Panc1 (cell line): ENCODE results near the gene CD22. TPM values are rescaled to one million over a fixed set of nuclear protein-coding genes. Genes with fewer than 3 reads are reported as not detected.

ENCODE experiments used
- ATAC-seq: fragments of 200-7000 bp; cut with Tn5 transposase; 2 replicates; pipeline ENCODE4 v1.9.1; 2020; ENCODE audit warnings: mild to moderate bottlenecking, moderate library complexity
- BruUV-seq: library from RNA; stranded (reverse); fragments of 400-500 nt; replicated peaks from 2 replicates; lab custom pipeline; 2021; lab: Mats Ljungman, UMichigan
- CTCF ChIA-PET: fragments of 300-600 bp; sonication (Branson Sonifier 250); formaldehyde crosslinking; loops from one replicate; lab custom pipeline; 2022; ENCODE audit warnings: antibody characterized with exemption; lab: Charles Lee
- POLR2A ChIA-PET: fragments of 300-600 bp; sonication (Branson Sonifier 250); formaldehyde crosslinking; loops from one replicate; lab custom pipeline; 2022; ENCODE audit warnings: antibody characterized with exemption; lab: Charles Lee
- DNase-seq: peaks from one replicate; pipeline ENCODE4 v3.0.0-alpha.2; 2010; ENCODE audit warnings: low read depth, low spot score
- H3K27ac ChIP-seq: 2 replicates; pipeline ENCODE4 v1.5.1; 2011; ENCODE audit warnings: mild to moderate bottlenecking, low read length, inconsistent platforms
- H3K27me3 ChIP-seq: fragments of 200-500 bp; sonication (Bioruptor generic); 2 replicates; pipeline ENCODE4 v1.6.0; 2014; ENCODE audit warnings: low read length, inconsistent platforms; ENCODE audit not compliant: control insufficient read depth, insufficient read depth
- H3K36me3 ChIP-seq: fragments of 200-500 bp; sonication (Bioruptor generic); 2 replicates; pipeline ENCODE4 v1.5.1; 2014; ENCODE audit warnings: inconsistent platforms, mild to moderate bottlenecking, low read length, moderate library complexity; ENCODE audit not compliant: control insufficient read depth, insufficient read depth
- H3K4me1 ChIP-seq: 2 replicates; pipeline ENCODE4 v1.5.1; 2011; ENCODE audit warnings: inconsistent platforms, mild to moderate bottlenecking, low read length, moderate library complexity; ENCODE audit not compliant: control insufficient read depth, insufficient read depth
- H3K4me3 ChIP-seq, 2 experiments: 2 replicates each; pipeline ENCODE4 v1.5.1; 2011 to 2012; ENCODE audit warnings: low read depth in 2 of 2, low read length in 2 of 2, mild to moderate bottlenecking in 2 of 2, inconsistent platforms in 1 of 2, moderate library complexity in 1 of 2
- H3K9me3 ChIP-seq: fragments of 200-500 bp; sonication (Bioruptor generic); 2 replicates; pipeline ENCODE4 v1.5.1; 2014; ENCODE audit warnings: low read depth, mild to moderate bottlenecking, inconsistent platforms, low read length, moderate library complexity; ENCODE audit not compliant: control insufficient read depth, insufficient read depth
- POLR2AphosphoS5 ChIP-seq: IDR thresholded peaks from 2 replicates; pipeline ENCODE4 v1.6.1; 2012; ENCODE audit warnings: mild to moderate bottlenecking, low read depth, low read length, moderate library complexity
- SIN3A ChIP-seq: IDR thresholded peaks from 2 replicates; pipeline ENCODE4 v1.6.1; 2012; ENCODE audit warnings: low read depth, mild to moderate bottlenecking, low read length, moderate library complexity, borderline replicate concordance; ENCODE audit not compliant: insufficient read depth
- TCF7L2 ChIP-seq: IDR thresholded peaks from 2 replicates; pipeline ENCODE4 v1.6.1; 2011; ENCODE audit warnings: mild to moderate bottlenecking, low read depth, low read length, inconsistent platforms
- in situ Hi-C: cut with HindIII; loops from 2 replicates; pipeline ENCODE4 v1.10.0; 2016; ENCODE audit warnings: low sequenced_read_pairs, low pct_unique_long_range_greater_than_20kb
- intact Hi-C: fragments of 100-400 bp; cut with micrococcal nuclease; formaldehyde crosslinking; loops from one replicate; pipeline ENCODE4 v1.10.0; 2022; ENCODE audit not compliant: unreplicated experiment
- total RNA-seq: library from RNA; stranded (reverse); gene quantifications from one replicate; pipeline ENCODE4 v1.2.1, GENCODE V29; 2021; ENCODE audit not compliant: unreplicated experiment
- TF ChIP-seq, protein P1 (sequence below), 2 experiments: IDR thresholded peaks; 2 replicates each; pipeline ENCODE4 v1.6.1; 2011 to 2012; ENCODE audit warnings: low read depth in 2 of 2, control low read depth in 1 of 2, low read length in 1 of 2, mild to moderate bottlenecking in 1 of 2, moderate library complexity in 1 of 2; ENCODE audit not compliant: insufficient read depth in 1 of 2
- TF ChIP-seq, protein P2 (sequence below): fragments of 450-650 bp; IDR thresholded peaks from 2 replicates; pipeline ENCODE4 v1.5.1; 2017; ENCODE audit warnings: mild to moderate bottlenecking

The CD22 gene
- total RNA-seq, 1 experiment from 2014 or later: 0.74 TPM

DNA sequence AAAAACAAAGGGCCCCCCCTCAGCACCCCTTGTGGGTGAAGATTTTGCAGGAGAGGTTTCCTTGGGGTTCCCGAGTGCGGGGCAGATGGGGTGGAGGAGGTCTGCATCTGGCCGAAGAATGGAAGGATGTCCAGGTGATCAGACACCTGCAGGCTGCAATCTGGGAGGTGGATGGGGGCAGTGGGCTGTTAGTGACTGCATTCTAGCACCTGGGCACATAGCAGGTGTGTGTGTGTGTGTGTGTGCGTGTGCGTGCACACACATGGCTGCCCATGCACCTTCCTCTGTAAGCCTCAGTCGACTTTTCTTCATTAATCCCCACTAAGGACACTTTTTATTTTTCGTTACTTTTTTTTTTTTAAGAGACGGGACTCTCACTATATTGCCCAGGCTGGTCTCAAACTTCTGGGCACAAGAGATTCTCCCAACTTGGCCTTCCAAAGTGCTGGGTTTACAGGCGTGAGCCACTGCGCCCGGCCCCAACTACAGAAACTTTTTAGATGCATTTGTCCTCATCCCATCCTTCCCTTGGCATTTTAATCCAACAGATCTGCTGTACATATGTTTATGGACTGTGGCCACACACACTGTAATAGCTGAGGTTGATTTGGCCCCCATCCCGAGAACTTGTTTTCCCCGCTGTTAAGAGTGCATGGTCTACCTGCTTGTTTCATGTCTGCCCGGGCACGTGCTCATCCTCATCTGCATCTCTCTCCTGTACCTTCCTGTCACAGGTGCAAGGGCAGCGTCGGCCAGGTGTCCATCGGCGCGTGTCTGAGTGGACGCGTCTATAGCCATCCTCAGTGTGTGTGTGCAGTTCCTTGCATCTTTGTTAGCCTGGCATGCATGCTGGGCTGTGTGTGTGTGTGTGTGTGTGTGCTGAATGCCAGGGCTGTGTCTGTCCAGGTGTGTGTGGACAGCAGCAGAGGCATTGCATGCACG, 36.3 kb upstream of the CD22 start:
- TF ChIP-seq POLR2AphosphoS5: no peak
- TF ChIP-seq, protein P1, sequence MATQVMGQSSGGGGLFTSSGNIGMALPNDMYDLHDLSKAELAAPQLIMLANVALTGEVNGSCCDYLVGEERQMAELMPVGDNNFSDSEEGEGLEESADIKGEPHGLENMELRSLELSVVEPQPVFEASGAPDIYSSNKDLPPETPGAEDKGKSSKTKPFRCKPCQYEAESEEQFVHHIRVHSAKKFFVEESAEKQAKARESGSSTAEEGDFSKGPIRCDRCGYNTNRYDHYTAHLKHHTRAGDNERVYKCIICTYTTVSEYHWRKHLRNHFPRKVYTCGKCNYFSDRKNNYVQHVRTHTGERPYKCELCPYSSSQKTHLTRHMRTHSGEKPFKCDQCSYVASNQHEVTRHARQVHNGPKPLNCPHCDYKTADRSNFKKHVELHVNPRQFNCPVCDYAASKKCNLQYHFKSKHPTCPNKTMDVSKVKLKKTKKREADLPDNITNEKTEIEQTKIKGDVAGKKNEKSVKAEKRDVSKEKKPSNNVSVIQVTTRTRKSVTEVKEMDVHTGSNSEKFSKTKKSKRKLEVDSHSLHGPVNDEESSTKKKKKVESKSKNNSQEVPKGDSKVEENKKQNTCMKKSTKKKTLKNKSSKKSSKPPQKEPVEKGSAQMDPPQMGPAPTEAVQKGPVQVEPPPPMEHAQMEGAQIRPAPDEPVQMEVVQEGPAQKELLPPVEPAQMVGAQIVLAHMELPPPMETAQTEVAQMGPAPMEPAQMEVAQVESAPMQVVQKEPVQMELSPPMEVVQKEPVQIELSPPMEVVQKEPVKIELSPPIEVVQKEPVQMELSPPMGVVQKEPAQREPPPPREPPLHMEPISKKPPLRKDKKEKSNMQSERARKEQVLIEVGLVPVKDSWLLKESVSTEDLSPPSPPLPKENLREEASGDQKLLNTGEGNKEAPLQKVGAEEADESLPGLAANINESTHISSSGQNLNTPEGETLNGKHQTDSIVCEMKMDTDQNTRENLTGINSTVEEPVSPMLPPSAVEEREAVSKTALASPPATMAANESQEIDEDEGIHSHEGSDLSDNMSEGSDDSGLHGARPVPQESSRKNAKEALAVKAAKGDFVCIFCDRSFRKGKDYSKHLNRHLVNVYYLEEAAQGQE (IDR thresholded peaks at IDR 0.05; ENCODE audit: insufficient read depth in 1 of 2, low read depth in 2 of 2, low read length in 1 of 2): no peak
- no peak for TF ChIP-seq SIN3A
- no peak for TF ChIP-seq TCF7L2
- TF ChIP-seq, protein P2, sequence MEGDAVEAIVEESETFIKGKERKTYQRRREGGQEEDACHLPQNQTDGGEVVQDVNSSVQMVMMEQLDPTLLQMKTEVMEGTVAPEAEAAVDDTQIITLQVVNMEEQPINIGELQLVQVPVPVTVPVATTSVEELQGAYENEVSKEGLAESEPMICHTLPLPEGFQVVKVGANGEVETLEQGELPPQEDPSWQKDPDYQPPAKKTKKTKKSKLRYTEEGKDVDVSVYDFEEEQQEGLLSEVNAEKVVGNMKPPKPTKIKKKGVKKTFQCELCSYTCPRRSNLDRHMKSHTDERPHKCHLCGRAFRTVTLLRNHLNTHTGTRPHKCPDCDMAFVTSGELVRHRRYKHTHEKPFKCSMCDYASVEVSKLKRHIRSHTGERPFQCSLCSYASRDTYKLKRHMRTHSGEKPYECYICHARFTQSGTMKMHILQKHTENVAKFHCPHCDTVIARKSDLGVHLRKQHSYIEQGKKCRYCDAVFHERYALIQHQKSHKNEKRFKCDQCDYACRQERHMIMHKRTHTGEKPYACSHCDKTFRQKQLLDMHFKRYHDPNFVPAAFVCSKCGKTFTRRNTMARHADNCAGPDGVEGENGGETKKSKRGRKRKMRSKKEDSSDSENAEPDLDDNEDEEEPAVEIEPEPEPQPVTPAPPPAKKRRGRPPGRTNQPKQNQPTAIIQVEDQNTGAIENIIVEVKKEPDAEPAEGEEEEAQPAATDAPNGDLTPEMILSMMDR: no peak
- ATAC-seq (0 out of 2 replicates have a peak, but pooled peaks have one; percentile 15), DNase-seq (no peak)
- CTCF ChIA-PET: no interaction called here
- no peaks in the 10 kb centered on the region for H3K9me3 ChIP-seq
- H3K27me3 ChIP-seq: no peaks in the 10 kb centered on the region; the same call in 1 of the 2 replicates
- intact Hi-C loops: no loop called here
- no TSS peak for BruUV-seq
- H3K27ac ChIP-seq: no peak overlapping the region
- H3K4me3 ChIP-seq: no peak overlapping the region
- no peaks in the 10 kb centered on the region for H3K4me1 ChIP-seq
- H3K36me3 ChIP-seq: no peaks in the 10 kb centered on the region
- POLR2A ChIA-PET: interaction anchor here (0.6 kb wide), 1 partner anchor 369 kb away, joined by 5 read pairs; no protein-coding TSS in a partner anchor
- in situ Hi-C loops: no loop called here

DNA sequence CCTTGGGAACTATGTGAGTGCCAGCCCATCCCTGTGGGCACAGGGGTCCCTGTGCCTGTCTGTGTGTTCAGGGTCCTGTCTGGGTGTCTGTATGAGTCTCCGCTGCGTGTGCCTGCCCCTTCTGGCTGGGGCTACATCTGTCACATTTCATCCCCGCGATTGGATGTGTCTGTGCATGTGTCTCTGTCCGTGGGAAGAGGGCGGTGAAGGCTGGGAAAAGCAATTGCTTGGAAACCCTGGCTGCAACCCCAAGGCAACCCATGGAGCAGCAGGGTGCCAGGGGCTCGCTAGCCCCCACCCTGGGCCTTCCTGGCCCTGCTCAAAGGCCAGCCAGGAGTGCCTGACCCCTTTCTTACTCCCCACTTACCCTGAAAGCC, 35.6 kb upstream of the CD22 start:
- intact Hi-C loops: no loop called here
- H3K36me3 ChIP-seq: no peaks in the 10 kb centered on the region
- no peak overlapping the region for H3K27ac ChIP-seq
- H3K4me3 ChIP-seq: no peak overlapping the region
- BruUV-seq: no TSS peak
- in situ Hi-C loops: no loop called here
- no peaks in the 10 kb centered on the region for H3K9me3 ChIP-seq
- H3K27me3 ChIP-seq: no peaks in the 10 kb centered on the region; the same call in 1 of the 2 replicates
- TF ChIP-seq, protein P2: no peak
- TF ChIP-seq SIN3A (no peak), TCF7L2 (no peak), POLR2AphosphoS5 (no peak)
- TF ChIP-seq, protein P1 (IDR thresholded peaks at IDR 0.05; ENCODE audit: insufficient read depth in 1 of 2, low read depth in 2 of 2, low read length in 1 of 2): no peak
- ATAC-seq (no peak), DNase-seq (no peak)
- H3K4me1 ChIP-seq: no peaks in the 10 kb centered on the region
- ChIA-PET CTCF (no interaction called here), POLR2A (no interaction called here)
